SK-N-SH treated with all-trans-retinoic acid at 6 μM for 48 hours (cell line): ENCODE measurements around the gene OR6B2.

Experiments
- ATAC-seq: fragments of 200-7000 bp; cut with Tn5 transposase; 3 replicates; pipeline ENCODE4 v1.9.1; 2020; ENCODE audit warnings: mild to moderate bottlenecking, moderate library complexity
- ARNTL ChIP-seq: fragments of 450-650 bp; formaldehyde crosslinking; IDR thresholded peaks from 2 replicates; pipeline ENCODE4 v1.5.0; 2020; ENCODE audit warnings: low read depth, mild to moderate bottlenecking, moderate library complexity, borderline replicate concordance
- BACH2 ChIP-seq: fragments of 250-450 bp; sonication (Bioruptor Pico); IDR thresholded peaks from 2 replicates; pipeline ENCODE4 v1.9.0; 2021; ENCODE audit warnings: mild to moderate bottlenecking, borderline replicate concordance
- CREB5 ChIP-seq: fragments of 250-450 bp; sonication (Bioruptor Pico); IDR thresholded peaks from 2 replicates; pipeline ENCODE4 v1.5.1; 2020; ENCODE audit warnings: low read depth, mild to moderate bottlenecking, moderate library complexity
- CSDC2 ChIP-seq: fragments of 250-450 bp; sonication (Bioruptor Pico); IDR thresholded peaks from 2 replicates; pipeline ENCODE4 v1.5.0; 2020; ENCODE audit warnings: mild to moderate bottlenecking, moderate library complexity
- GLIS3 ChIP-seq: fragments of 250-450 bp; sonication (Bioruptor Pico); IDR thresholded peaks from 2 replicates; pipeline ENCODE4 v1.5.0; 2020; ENCODE audit warnings: mild to moderate bottlenecking, moderate library complexity
- ISL1 ChIP-seq: fragments of 250-450 bp; sonication (Bioruptor Pico); IDR thresholded peaks from 2 replicates; pipeline ENCODE4 v2.1.2; 2022; ENCODE audit warnings: mild to moderate bottlenecking, moderate library complexity
- OSR1 ChIP-seq: fragments of 250-450 bp; sonication (Bioruptor Pico); IDR thresholded peaks from 2 replicates; pipeline ENCODE4 v1.8.0; 2022; ENCODE audit warnings: moderate library complexity, mild to moderate bottlenecking, inconsistent platforms
- PATZ1 ChIP-seq: fragments of 250-450 bp; sonication (Bioruptor Pico); IDR thresholded peaks from 2 replicates; pipeline ENCODE4 v1.8.0; 2020; ENCODE audit warnings: mild to moderate bottlenecking, moderate library complexity, borderline replicate concordance
- PPARA ChIP-seq: fragments of 250-450 bp; sonication (Bioruptor Pico); IDR thresholded peaks from 2 replicates; pipeline ENCODE4 v1.5.0; 2020; ENCODE audit warnings: mild to moderate bottlenecking, borderline replicate concordance
- SNAI2 ChIP-seq: fragments of 250-450 bp; sonication (Bioruptor Pico); IDR thresholded peaks from 2 replicates; pipeline ENCODE4 v1.5.0; 2020; ENCODE audit warnings: mild to moderate bottlenecking, moderate library complexity
- TCF4 ChIP-seq: fragments of 250-450 bp; sonication (Bioruptor Pico); IDR thresholded peaks from 2 replicates; pipeline ENCODE4 v1.8.0; 2021; ENCODE audit warnings: mild to moderate bottlenecking, moderate library complexity, borderline replicate concordance
- TOX ChIP-seq: fragments of 250-450 bp; sonication (Bioruptor Pico); IDR thresholded peaks from 2 replicates; pipeline ENCODE4 v1.8.0; 2021; ENCODE audit warnings: mild to moderate bottlenecking, moderate library complexity, borderline replicate concordance
- TSHZ2 ChIP-seq: fragments of 250-450 bp; sonication (Bioruptor Pico); IDR thresholded peaks from 2 replicates; pipeline ENCODE4 v1.5.0; 2020; ENCODE audit warnings: mild to moderate bottlenecking, moderate library complexity
- ZC3H10 ChIP-seq: fragments of 250-450 bp; sonication (Bioruptor Pico); IDR thresholded peaks from 2 replicates; pipeline ENCODE4 v1.5.1; 2021; ENCODE audit warnings: mild to moderate bottlenecking, moderate library complexity
- ZFP3 ChIP-seq: fragments of 250-450 bp; sonication (Bioruptor Pico); IDR thresholded peaks from 2 replicates; pipeline ENCODE4 v1.5.0; 2020; ENCODE audit warnings: mild to moderate bottlenecking, moderate library complexity
- ZFP30 ChIP-seq: fragments of 450-650 bp; formaldehyde crosslinking; IDR thresholded peaks from 2 replicates; pipeline ENCODE4 v1.5.0; 2022; ENCODE audit warnings: mild to moderate bottlenecking, moderate library complexity
- ZNF565 ChIP-seq: fragments of 450-650 bp; formaldehyde crosslinking; conservative IDR thresholded peaks from 2 replicates; pipeline ENCODE4 v1.5.0; 2020; ENCODE audit warnings: low read depth, mild to moderate bottlenecking, moderate library complexity
- ZNF70 ChIP-seq: fragments of 450-650 bp; formaldehyde crosslinking; IDR thresholded peaks from 2 replicates; pipeline ENCODE4 v1.5.0; 2020; ENCODE audit warnings: mild to moderate bottlenecking, moderate library complexity
- ZNF8 ChIP-seq: fragments of 450-650 bp; formaldehyde crosslinking; IDR thresholded peaks from 2 replicates; pipeline ENCODE4 v1.5.0; 2020; ENCODE audit warnings: mild to moderate bottlenecking, moderate library complexity

Gene OR6B2

GRCh38 chr2:240052524-240052923 lies 22.3 kb upstream of the OR6B2 start:
- no peak for ATAC-seq

GRCh38 chr2:240051697-240052096 lies 21.5 kb upstream of the OR6B2 start:
- TF ChIP-seq ZC3H10 (CRISPR knock-in tag) = no peak
- TF ChIP-seq ZNF565 (CRISPR knock-in tag) = no peak
- TF ChIP-seq PPARA (CRISPR knock-in tag) = no peak
- no peak for TF ChIP-seq BACH2 (CRISPR knock-in tag)
- no peak for TF ChIP-seq ZFP30
- TF ChIP-seq TSHZ2 (CRISPR knock-in tag) = no peak
- TF ChIP-seq ISL1 (CRISPR knock-in tag) = no peak
- no peak for TF ChIP-seq SNAI2
- TF ChIP-seq CREB5 = no peak
- no peak for TF ChIP-seq CSDC2
- TF ChIP-seq TOX (CRISPR knock-in tag) = no peak
- TF ChIP-seq ZNF8 (CRISPR knock-in tag) = no peak
- no peak for TF ChIP-seq ZFP3
- TF ChIP-seq, all 23 proteins: peak for 0

More at GRCh38 chr2:240052524-240052923, 22.3 kb upstream of the OR6B2 start:
- no peak for TF ChIP-seq ZNF8 (CRISPR knock-in tag)
- no peak for TF ChIP-seq TOX (CRISPR knock-in tag)
- no peak for TF ChIP-seq ARNTL (CRISPR knock-in tag)
- no peak for TF ChIP-seq SNAI2
- TF ChIP-seq ZC3H10 (CRISPR knock-in tag) = no peak
- no peak for TF ChIP-seq TCF4 (CRISPR knock-in tag)
- no peak for TF ChIP-seq PATZ1
- TF ChIP-seq BACH2 (CRISPR knock-in tag) = no peak
- TF ChIP-seq ZNF565 (CRISPR knock-in tag) = no peak

GRCh38 chr2:240050278-240050677 lies 20.0 kb upstream of the OR6B2 start:
- TF ChIP-seq ZNF8 (CRISPR knock-in tag) (no peak), ZFP3 (no peak), CSDC2 (no peak), TCF4 (CRISPR knock-in tag) (no peak), SNAI2 (no peak), PATZ1 (no peak), CREB5 (no peak), ZC3H10 (CRISPR knock-in tag) (no peak), TOX (CRISPR knock-in tag) (no peak), ZNF70 (CRISPR knock-in tag) (no peak), BACH2 (CRISPR knock-in tag) (no peak), OSR1 (CRISPR knock-in tag) (no peak), TSHZ2 (CRISPR knock-in tag) (no peak), GLIS3 (CRISPR knock-in tag) (no peak)
- ATAC-seq = no peak

More at GRCh38 chr2:240051697-240052096, 21.5 kb upstream of the OR6B2 start:
- no peak for ATAC-seq
